Neural cell (in vitro differentiated cells): ENCODE results near the gene KLHL30. TPM values are rescaled to one million over a fixed set of nuclear protein-coding genes. Genes with fewer than 3 reads are reported as not detected.

ENCODE experiments used
- H2AFZ ChIP-seq: fragments of 200-600, 300-800 bp; sonication (generic), shearing (Covaris generic); 2 replicates; pipeline ENCODE4 v1.6.0; 2014; ENCODE audit warnings: low read depth, mild to moderate bottlenecking, antibody characterized with exemption, low read length, moderate library complexity
- H3F3A ChIP-seq: fragments of 200-600 bp; shearing (Covaris generic); 2 replicates; pipeline ENCODE4 v1.6.1; 2016; ENCODE audit warnings: mild to moderate bottlenecking, moderate library complexity, mixed read lengths, antibody characterized with exemption, low read length; ENCODE audit not compliant: insufficient read depth, poor library complexity, severe bottlenecking
- H3K27ac ChIP-seq: fragments of 200-600, 300-800 bp; sonication (generic), shearing (Covaris generic); 2 replicates; pipeline ENCODE4 v1.5.1; 2014; ENCODE audit warnings: mild to moderate bottlenecking, low read length, moderate library complexity
- H3K27me3 ChIP-seq: fragments of 300-800, 200-600 bp; sonication (generic), shearing (Covaris generic); 2 replicates; pipeline ENCODE4 v1.6.0; 2014; ENCODE audit warnings: mild to moderate bottlenecking, low read depth, low read length, moderate library complexity; ENCODE audit not compliant: insufficient read depth
- H3K36me3 ChIP-seq: fragments of 300-800, 200-600 bp; sonication (generic), shearing (Covaris generic); 2 replicates; pipeline ENCODE4 v1.5.1; 2014; ENCODE audit warnings: mild to moderate bottlenecking, antibody characterized with exemption, low read length, moderate library complexity; ENCODE audit not compliant: insufficient read depth
- H3K4me2 ChIP-seq: fragments of 300-800, 200-600 bp; sonication (generic), shearing (Covaris generic); 2 replicates; pipeline ENCODE4 v1.6.0; 2014; ENCODE audit warnings: mild to moderate bottlenecking, low read length
- H3K4me3 ChIP-seq: fragments of 300-800, 200-600 bp; sonication (generic), shearing (Covaris generic); 2 replicates; pipeline ENCODE4 v1.5.1; 2014; ENCODE audit warnings: mild to moderate bottlenecking, low read length, moderate library complexity
- H3K79me2 ChIP-seq: fragments of 200-600 bp; shearing (Covaris generic); replicated peaks from 2 replicates; pipeline ENCODE4 v1.6.0; 2014; ENCODE audit warnings: mild to moderate bottlenecking, low read length, moderate library complexity; ENCODE audit not compliant: insufficient read depth
- H3K9ac ChIP-seq: fragments of 300-800, 200-600 bp; sonication (generic), shearing (Covaris generic); 2 replicates; pipeline ENCODE4 v1.6.1; 2016; ENCODE audit warnings: mild to moderate bottlenecking, low read length, mixed read lengths
- H3K9me2 ChIP-seq: fragments of 200-600 bp; shearing (Covaris generic); 2 replicates; pipeline ENCODE4 v1.6.1; 2016; ENCODE audit warnings: mild to moderate bottlenecking, low read length, mixed read lengths; ENCODE audit not compliant: insufficient read depth
- H3K9me3 ChIP-seq: fragments of 200-600, 300-800 bp; sonication (generic), shearing (Covaris generic); 2 replicates; pipeline ENCODE4 v1.6.1; 2016; ENCODE audit warnings: mild to moderate bottlenecking, mixed run types, low read length, moderate library complexity, mixed read lengths
- H4K20me1 ChIP-seq: fragments of 200-600 bp; shearing (Covaris generic); 2 replicates; pipeline ENCODE4 v1.6.1; 2016; ENCODE audit warnings: mild to moderate bottlenecking, mixed run types; ENCODE audit not compliant: insufficient read depth
- EP300 ChIP-seq: fragments of 450-650 bp; conservative IDR thresholded peaks from 2 replicates; pipeline ENCODE4 v1.6.1; 2014; ENCODE audit warnings: antibody characterized with exemption, mild to moderate bottlenecking, moderate library complexity; ENCODE audit not compliant: poor library complexity, severe bottlenecking
- EZH2 ChIP-seq: fragments of 200-600, 300-800 bp; shearing (Covaris generic), sonication (generic); IDR thresholded peaks from 2 replicates; pipeline ENCODE4 v1.6.1; 2014; ENCODE audit warnings: antibody characterized with exemption, low read length, borderline replicate concordance, mild to moderate bottlenecking; ENCODE audit not compliant: insufficient read depth, poor library complexity, severe bottlenecking
- MXI1 ChIP-seq: fragments of 450-650 bp; conservative IDR thresholded peaks from 2 replicates; pipeline ENCODE4 v1.6.1; 2014; ENCODE audit warnings: antibody characterized with exemption, mild to moderate bottlenecking; ENCODE audit not compliant: poor library complexity, severe bottlenecking
- POLR2AphosphoS5 ChIP-seq: IDR thresholded peaks from 2 replicates; pipeline ENCODE4 v1.6.1; 2012
- RAD21 ChIP-seq: fragments of 450-650 bp; conservative IDR thresholded peaks from 2 replicates; pipeline ENCODE4 v1.6.1; 2014; ENCODE audit warnings: antibody characterized with exemption, mild to moderate bottlenecking, moderate library complexity
- SMC3 ChIP-seq: fragments of 450-650 bp; conservative IDR thresholded peaks from 2 replicates; pipeline ENCODE4 v1.6.1; 2014; ENCODE audit warnings: antibody characterized with exemption, mild to moderate bottlenecking, moderate library complexity; ENCODE audit not compliant: poor library complexity
- TAF1 ChIP-seq: IDR thresholded peaks from 2 replicates; pipeline ENCODE4 v1.6.1; 2012; ENCODE audit warnings: low read depth
- polyA plus RNA-seq: library from polyadenylated mRNA; depleted of rRNA; stranded (reverse); fragments of >200 nt; gene quantifications from 2 replicates; pipeline ENCODE4 v1.2.3, GENCODE V29; 2014
- TF ChIP-seq, protein P1 (sequence below): fragments of 450-650 bp; IDR thresholded peaks from 2 replicates; pipeline ENCODE4 v1.5.1; 2014; ENCODE audit warnings: antibody characterized with exemption, mild to moderate bottlenecking, moderate library complexity; ENCODE audit not compliant: poor library complexity, severe bottlenecking
- TF ChIP-seq, protein P2 (sequence below): IDR thresholded peaks from 2 replicates; pipeline ENCODE4 v1.6.1; 2012; ENCODE audit warnings: borderline replicate concordance

The KLHL30 gene
- polyA plus RNA-seq, 1 donor from 2014 or later, result not detected

- Histone ChIP-seq H4K20me1 (no peaks in the 10 kb centered on the region), H2AFZ (no peak overlapping the region), H3K9me2 (no peaks in the 10 kb centered on the region), H3K79me2 (no peaks in the 10 kb centered on the region), H3K4me3 (no peak overlapping the region), H3K9me3 (no peaks in the 10 kb centered on the region), H3F3A (no peaks in the 10 kb centered on the region), H3K36me3 (no peaks in the 10 kb centered on the region), H3K9ac (no peak overlapping the region), H3K27ac (no peak overlapping the region), H3K27me3 (no peaks in the 10 kb centered on the region), H3K4me2 (no peak overlapping the region)
- TF ChIP-seq RAD21, result no peak
- TF ChIP-seq TAF1, result no peak
- no peak for TF ChIP-seq SMC3
- TF ChIP-seq, protein P1, sequence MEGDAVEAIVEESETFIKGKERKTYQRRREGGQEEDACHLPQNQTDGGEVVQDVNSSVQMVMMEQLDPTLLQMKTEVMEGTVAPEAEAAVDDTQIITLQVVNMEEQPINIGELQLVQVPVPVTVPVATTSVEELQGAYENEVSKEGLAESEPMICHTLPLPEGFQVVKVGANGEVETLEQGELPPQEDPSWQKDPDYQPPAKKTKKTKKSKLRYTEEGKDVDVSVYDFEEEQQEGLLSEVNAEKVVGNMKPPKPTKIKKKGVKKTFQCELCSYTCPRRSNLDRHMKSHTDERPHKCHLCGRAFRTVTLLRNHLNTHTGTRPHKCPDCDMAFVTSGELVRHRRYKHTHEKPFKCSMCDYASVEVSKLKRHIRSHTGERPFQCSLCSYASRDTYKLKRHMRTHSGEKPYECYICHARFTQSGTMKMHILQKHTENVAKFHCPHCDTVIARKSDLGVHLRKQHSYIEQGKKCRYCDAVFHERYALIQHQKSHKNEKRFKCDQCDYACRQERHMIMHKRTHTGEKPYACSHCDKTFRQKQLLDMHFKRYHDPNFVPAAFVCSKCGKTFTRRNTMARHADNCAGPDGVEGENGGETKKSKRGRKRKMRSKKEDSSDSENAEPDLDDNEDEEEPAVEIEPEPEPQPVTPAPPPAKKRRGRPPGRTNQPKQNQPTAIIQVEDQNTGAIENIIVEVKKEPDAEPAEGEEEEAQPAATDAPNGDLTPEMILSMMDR, result no peak
- TF ChIP-seq MXI1, result no peak
- TF ChIP-seq EZH2, result no peak
- no peak for TF ChIP-seq POLR2AphosphoS5
- TF ChIP-seq, protein P2, sequence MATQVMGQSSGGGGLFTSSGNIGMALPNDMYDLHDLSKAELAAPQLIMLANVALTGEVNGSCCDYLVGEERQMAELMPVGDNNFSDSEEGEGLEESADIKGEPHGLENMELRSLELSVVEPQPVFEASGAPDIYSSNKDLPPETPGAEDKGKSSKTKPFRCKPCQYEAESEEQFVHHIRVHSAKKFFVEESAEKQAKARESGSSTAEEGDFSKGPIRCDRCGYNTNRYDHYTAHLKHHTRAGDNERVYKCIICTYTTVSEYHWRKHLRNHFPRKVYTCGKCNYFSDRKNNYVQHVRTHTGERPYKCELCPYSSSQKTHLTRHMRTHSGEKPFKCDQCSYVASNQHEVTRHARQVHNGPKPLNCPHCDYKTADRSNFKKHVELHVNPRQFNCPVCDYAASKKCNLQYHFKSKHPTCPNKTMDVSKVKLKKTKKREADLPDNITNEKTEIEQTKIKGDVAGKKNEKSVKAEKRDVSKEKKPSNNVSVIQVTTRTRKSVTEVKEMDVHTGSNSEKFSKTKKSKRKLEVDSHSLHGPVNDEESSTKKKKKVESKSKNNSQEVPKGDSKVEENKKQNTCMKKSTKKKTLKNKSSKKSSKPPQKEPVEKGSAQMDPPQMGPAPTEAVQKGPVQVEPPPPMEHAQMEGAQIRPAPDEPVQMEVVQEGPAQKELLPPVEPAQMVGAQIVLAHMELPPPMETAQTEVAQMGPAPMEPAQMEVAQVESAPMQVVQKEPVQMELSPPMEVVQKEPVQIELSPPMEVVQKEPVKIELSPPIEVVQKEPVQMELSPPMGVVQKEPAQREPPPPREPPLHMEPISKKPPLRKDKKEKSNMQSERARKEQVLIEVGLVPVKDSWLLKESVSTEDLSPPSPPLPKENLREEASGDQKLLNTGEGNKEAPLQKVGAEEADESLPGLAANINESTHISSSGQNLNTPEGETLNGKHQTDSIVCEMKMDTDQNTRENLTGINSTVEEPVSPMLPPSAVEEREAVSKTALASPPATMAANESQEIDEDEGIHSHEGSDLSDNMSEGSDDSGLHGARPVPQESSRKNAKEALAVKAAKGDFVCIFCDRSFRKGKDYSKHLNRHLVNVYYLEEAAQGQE, result no peak
- TF ChIP-seq EP300, result no peak
Measured at GRCh38 chr2:238106339-238106697, 32.1 kb upstream of the KLHL30 start.

DNA sequence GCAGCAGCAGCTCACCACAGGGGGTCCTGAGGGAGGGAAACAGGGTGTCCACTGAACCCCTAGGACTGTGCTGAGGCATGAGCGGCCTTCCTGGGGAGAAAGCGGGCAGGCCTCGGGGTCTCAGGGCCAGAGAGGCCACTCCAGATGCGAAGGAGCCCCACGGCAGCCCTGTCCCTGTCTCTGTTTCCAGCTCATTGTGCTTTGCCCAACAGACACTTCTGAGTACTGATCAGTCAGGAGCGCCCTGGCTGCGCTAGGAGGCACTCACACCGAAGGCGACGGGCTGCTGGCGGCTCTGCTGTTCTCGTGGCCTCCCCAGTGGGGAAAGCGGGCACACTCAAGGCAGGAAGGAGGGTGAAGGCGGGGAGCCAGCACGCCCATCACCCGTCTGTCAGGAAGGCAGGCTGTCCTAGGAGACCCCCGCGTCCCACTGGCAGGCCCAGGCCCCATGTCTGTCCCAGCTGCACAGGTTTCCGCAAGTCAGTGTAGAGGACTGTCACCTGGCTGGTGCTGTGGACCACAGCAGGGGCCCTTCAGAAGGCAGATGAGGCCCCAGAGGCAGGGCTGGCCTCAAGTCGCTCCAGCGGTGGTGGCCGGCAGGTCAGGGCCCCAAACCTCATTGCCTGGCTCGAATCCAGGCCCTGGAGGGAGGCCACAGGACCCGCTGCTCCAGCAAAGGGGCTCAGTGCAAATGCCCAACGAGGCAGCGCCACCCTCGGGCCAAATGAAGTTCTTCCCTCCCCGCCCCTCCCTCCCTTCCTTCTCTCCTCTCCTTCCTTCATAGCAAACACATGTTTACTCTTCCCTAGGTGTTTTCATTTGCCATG lies 31.6 kb upstream of the KLHL30 start:
- Histone ChIP-seq H3K36me3 (no peaks in the 10 kb centered on the region), H3K27me3 (no peaks in the 10 kb centered on the region), H3K9ac (no peak overlapping the region), H3K4me2 (no peak overlapping the region), H2AFZ (no peak overlapping the region), H3F3A (no peaks in the 10 kb centered on the region), H3K9me3 (peaks cover 3% of the 10 kb centered on the region), H3K4me3 (no peak overlapping the region), H4K20me1 (no peaks in the 10 kb centered on the region), H3K27ac (no peak overlapping the region), H3K79me2 (no peaks in the 10 kb centered on the region), H3K9me2 (no peaks in the 10 kb centered on the region)
- no peak for TF ChIP-seq POLR2AphosphoS5
- no peak for TF ChIP-seq TAF1
- TF ChIP-seq SMC3, result no peak
- TF ChIP-seq, protein P1, result no peak
- no peak for TF ChIP-seq EZH2
- TF ChIP-seq EP300, result no peak
- no peak for TF ChIP-seq RAD21
- TF ChIP-seq, protein P2, result no peak
- TF ChIP-seq MXI1, result no peak
